ENCODE results near the gene NOL12. TPM values are rescaled to one million over a fixed set of nuclear protein-coding genes. Genes with fewer than 3 reads are reported as not detected.

The NOL12 gene
- polyA plus RNA-seq, 3 donors from 2014 or later = 34.6 to 59.3 (median 42.3) TPM

DNA sequence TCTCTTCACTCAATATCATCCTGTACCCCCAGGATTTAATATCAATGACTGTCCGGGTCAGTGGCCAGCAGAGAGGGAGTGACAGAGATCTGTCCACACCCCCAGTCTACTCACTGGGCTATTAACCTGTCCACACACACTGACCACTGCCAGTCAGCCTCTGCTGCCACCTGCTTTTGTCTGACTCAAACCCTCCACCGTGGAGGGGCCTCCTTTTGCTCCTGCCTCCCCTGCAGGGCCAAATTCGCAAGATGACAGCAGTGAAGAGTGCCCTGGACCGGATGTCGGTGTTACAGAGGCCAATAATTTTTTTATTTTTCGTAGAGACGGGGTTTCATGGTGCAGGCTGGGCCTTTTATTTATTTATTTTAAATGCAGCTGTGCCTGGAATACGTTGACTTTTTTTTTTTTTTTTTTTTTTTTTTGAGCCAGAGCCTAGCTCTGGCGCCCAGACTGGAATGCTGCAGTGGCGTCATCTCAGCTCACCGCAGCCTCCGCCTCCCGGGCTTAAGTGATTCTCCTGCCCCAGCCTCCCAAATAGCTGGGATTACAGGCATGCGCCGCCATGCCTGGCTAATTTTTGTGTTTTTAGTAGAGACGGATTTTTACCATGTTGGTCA lies 22.5 kb upstream of the NOL12 start:
- Mint-ChIP-seq H3K4me1 (peaks cover 40 to 44% of the 10 kb centered on the region in 2 donors), H3K9me3 (no peaks in the 10 kb centered on the region), H3K27ac (no peak overlapping the region), H3K4me3 (no peak overlapping the region), H3K36me3 (no peaks in the 10 kb centered on the region), H3K27me3 (ENCODE audit: low read depth in 3 of 3) (peaks cover 0 to 5% (median 3%) of the 10 kb centered on the region in 3 donors)
- DNase-seq = no peak

DNA sequence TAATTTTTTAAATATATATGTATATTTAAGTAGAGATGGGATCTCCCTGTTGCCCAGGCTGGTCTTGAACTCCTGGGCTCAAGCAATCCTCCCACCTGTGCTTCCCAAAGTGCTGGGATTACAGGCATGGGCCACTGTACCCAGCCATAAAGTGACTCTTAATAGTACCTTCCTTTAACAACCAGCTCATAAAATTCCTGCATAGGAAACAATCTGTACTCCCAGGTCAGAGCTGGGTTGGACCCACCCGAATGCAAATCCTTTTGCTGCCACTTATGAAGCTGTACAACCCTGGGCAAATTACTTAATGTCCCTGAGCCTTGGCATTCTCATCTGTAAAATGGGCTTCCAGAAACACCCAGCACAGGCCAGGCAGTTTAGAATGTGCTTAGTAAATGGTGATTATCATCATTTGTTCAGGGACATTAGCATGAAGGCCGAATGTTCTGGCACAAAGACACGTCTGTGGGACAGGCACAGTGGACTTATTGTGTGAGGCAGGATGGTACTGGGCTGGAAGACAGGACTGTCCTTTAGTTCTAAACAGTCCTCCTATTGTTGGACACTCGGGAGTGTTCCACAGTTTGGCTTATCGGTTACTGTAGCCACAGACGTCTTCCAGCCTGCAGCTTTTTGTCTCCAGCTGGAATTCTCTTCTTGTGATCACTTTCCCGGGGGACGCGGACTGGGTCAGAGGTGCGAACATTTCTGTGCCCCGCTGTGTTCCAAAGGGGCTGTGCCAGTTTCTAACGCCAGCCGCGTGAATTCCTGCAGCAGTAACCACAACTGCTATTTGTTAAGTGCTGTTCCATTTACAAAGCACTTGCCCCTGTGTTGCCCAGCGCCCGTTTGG lies 21.7 kb upstream of the NOL12 start:
- peaks cover 0 to 5% (median under 1%) of the 10 kb centered on the region in 3 donors for H3K27me3 Mint-ChIP-seq (ENCODE audit: low read depth in 3 of 3)
- H3K9me3 Mint-ChIP-seq = no peaks in the 10 kb centered on the region
- DNase-seq = no peak
- H3K27ac Mint-ChIP-seq = peak overlapping the region in 1 of 6 donors; percentile 53
- H3K4me1 Mint-ChIP-seq = peaks cover 37 to 42% of the 10 kb centered on the region in 2 donors
- no peak overlapping the region for H3K4me3 Mint-ChIP-seq
- no peaks in the 10 kb centered on the region for H3K36me3 Mint-ChIP-seq

DNA sequence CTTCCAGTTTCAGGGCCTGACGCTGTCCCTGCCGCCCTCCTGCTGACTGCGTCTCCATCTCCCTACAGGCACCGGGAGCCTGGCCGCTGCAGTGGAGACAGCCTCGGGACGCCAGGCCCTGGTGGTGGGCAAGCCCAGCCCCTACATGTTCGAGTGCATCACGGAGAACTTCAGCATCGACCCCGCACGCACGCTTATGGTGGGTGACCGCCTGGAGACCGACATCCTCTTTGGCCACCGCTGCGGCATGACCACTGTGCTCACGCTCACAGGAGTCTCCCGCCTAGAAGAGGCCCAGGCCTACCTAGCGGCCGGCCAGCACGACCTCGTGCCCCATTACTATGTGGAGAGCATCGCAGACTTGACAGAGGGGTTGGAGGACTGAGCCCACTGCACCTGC lies 20.7 kb upstream of the NOL12 start:
- DNase-seq = no peak
- Mint-ChIP-seq H3K27me3 (ENCODE audit: low read depth in 3 of 3) (peaks cover 0 to 5% (median 0%) of the 10 kb centered on the region in 3 donors), H3K9me3 (no peaks in the 10 kb centered on the region), H3K27ac (no peak overlapping the region), H3K4me1 (peaks cover 27 to 32% of the 10 kb centered on the region in 2 donors), H3K4me3 (no peak overlapping the region), H3K36me3 (no peaks in the 10 kb centered on the region)

DNA sequence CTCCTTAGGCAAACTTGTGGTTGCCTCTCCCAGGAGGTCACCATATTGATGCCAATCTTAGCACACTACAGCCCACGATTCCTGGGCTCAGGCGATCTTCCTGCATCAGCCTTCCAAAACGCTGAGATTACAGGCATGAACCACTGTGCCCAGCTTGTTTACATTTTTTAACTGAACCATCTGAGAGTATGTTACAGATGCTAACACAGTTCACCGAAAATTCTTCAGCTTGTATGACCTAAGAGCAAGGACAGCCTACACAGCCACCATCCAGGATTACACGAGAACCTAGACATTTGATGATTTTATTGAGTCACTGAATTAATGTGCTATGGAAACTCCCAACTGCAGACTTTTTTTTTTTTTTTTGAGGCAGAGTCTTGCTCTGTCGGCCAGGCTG lies 16.6 kb upstream of the NOL12 start:
- Mint-ChIP-seq H3K36me3 (no peaks in the 10 kb centered on the region), H3K27ac (peak overlapping the region in 1 of 6 donors; percentile 42), H3K27me3 (ENCODE audit: low read depth in 3 of 3) (peaks cover 0 to 5% (median 2%) of the 10 kb centered on the region in 3 donors), H3K4me1 (peaks cover 24 to 30% of the 10 kb centered on the region in 2 donors), H3K9me3 (no peaks in the 10 kb centered on the region), H3K4me3 (peak overlapping the region in 1 of 5 donors; percentile 18)
- no peak for DNase-seq

DNA sequence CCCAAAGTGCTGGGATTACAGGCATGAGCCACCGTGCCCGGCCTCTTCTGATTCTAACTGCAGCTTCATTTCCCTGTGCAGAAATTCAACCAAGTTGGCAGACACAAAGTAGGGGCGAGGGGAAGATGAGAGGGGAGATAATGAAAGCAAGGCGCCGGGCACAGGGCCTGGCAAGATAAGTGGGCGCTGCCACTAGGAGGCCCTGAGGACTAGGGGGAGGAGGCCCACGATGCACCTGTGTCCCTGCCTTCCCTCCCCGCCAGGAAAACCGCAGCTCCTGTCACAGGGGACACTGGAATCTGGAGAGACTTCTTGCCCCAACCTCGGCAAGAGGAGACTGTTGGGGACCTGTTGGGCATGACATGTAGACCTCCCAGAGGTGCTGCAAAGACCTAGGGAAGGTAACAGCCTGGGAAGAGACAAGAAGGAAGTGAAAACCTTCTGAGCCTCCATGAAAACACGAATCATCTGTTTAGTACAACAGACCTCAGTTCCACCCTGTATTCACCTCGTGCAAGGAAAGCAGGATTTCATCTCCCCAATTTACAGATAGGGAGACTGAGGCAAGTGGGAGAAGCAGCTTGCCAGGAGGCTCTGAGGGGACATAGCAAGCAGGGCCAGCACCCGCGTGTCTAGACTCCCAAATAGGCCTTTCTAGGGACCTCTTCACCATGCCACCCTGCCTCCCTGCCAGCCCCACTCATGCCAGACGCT lies 13.8 kb upstream of the NOL12 start:
- H3K27me3 Mint-ChIP-seq (ENCODE audit: low read depth in 3 of 3) = peaks cover 2 to 8% (median 4%) of the 10 kb centered on the region in 3 donors
- H3K4me3 Mint-ChIP-seq = peak overlapping the region in 1 of 5 donors; percentile 21
- peak overlapping the region; percentile 20 to 78 (median 52) for H3K27ac Mint-ChIP-seq
- H3K4me1 Mint-ChIP-seq = peaks cover 32 to 37% of the 10 kb centered on the region in 2 donors
- DNase-seq = no peak
- H3K9me3 Mint-ChIP-seq = no peaks in the 10 kb centered on the region
- H3K36me3 Mint-ChIP-seq = no peaks in the 10 kb centered on the region

DNA sequence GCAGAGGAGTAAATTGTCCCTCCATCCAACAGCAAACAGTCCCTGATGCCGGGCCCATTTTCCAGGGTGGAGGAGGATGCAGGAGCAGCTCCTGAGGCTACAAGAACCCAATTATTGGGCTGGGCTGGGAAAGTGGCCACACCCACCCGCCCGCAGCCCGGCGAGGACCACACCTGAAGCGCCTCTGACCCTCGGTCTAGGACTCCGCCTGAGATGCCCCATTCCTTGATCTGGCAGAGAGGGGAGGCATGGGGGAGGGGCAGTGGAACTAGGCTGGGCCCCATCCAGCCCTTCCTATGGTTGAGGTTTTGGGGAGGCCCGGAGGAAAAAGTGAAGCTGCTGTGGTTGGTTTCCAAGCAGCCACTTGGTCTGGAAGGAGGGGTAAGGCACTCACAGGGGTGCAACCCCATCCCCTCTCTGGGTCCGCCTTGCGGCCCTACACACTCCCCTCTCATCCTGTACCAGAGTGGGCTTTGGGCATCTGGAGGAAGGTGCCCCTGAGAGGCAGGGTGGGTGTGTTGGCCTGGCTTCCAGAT lies 13.2 kb upstream of the NOL12 start:
- Mint-ChIP-seq H3K4me3 (peak overlapping the region in 1 of 5 donors; percentile 21), H3K4me1 (peaks cover 38 to 42% of the 10 kb centered on the region in 2 donors), H3K9me3 (no peaks in the 10 kb centered on the region), H3K27ac (peak overlapping the region in 2 of 6 donors; percentile 64 to 78), H3K27me3 (ENCODE audit: low read depth in 3 of 3) (peaks cover 2 to 9% (median 5%) of the 10 kb centered on the region in 3 donors), H3K36me3 (no peaks in the 10 kb centered on the region)
- DNase-seq = no peak

DNA sequence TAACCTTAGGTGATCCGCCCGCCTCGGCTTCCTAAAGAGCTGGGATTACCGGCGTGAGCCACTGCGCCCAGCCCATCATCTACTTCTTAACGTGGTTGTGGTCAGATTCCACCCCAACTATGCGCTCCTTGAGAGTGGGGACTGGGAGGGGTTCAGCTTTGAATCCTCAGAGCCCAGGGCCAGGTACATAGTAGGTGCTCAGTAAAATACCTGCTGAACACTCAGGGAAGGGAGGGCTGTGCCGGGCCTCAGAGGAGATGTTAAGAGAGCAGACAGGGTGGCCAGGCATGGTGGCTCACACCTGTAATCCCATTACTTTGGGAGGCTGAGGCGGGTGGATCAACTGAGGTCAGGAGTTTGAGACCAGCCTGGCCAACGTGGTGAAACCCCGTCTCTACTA lies 11.9 kb upstream of the NOL12 start:
- DNase-seq = no peak
- Mint-ChIP-seq H3K27ac (peak overlapping the region; percentile 76 to 100 (median 82)), H3K4me1 (peaks cover 41 to 46% of the 10 kb centered on the region in 2 donors), H3K9me3 (no peaks in the 10 kb centered on the region), H3K36me3 (no peaks in the 10 kb centered on the region), H3K4me3 (peak overlapping the region; percentile 54 to 97 (median 61)), H3K27me3 (ENCODE audit: low read depth in 3 of 3) (peaks cover 4 to 9% (median 5%) of the 10 kb centered on the region in 3 donors)

DNA sequence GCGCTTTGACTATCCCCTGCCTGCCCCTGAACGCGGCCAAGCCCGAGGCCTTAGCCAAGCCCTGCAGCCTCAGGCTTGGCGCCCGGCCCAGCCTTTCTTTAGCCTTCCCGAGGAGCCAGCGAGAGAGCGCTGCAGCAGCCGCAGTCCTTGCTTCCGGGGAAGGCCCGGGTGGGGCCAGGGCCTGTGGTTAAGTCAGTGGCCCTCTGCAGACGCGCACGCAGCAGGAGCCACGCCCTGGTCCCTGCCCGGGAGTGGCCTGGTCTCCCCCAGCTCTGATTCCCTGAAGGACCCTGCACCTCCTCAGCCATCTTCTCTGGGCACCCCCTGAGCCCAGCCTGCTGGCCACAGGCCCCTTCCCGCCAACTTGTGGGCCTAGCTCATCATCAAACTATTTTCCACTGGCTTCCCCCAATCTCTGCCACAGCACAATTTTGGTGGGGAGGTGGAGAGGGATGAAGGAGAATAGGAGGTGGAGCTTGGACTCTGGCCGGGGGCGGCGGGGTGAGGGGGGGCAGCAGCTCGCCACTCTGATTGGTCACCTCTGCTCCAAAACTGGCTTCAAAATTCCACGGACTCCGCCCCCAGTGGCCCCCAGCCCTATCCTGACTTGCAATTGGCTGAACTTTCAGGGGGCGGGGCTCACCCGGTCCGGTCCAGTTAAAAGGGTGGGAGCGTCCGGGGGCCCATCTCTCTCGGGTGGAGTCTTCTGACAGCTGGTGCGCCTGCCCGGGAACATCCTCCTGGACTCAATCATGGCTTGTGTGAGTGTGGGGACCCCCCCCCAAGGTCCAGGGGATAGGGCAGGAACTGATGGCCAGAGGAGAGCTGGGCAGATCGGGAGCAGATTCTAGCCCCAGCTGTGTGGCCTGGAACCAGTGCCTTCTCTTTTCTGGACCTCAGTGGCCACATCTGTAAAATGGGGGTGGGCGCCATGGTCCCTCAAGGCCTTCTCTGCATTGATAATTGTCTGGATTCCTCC lies 10.9 kb upstream of the NOL12 start, which contains the start of gene LGALS1:
LGALS1 (plus strand) TSS at position 686 of the 979 bp plus-strand sequence; CDS start at position 753, 67 bp downstream.
- Mint-ChIP-seq H3K9me3 (no peaks in the 10 kb centered on the region), H3K27me3 (ENCODE audit: low read depth in 3 of 3) (peaks cover 4 to 9% (median 5%) of the 10 kb centered on the region in 3 donors), H3K27ac (peak within 1 kb of the TSS; percentile 97 to 100 (median 99)), H3K4me1 (peaks cover 47 to 52% of the 10 kb centered on the region in 2 donors), H3K4me3 (peak within 1 kb of the TSS; percentile 90 to 97 (median 93)), H3K36me3 (no peaks in the 10 kb centered on the region)
- peak; percentile 54 to 67 (median 65) for DNase-seq

DNA sequence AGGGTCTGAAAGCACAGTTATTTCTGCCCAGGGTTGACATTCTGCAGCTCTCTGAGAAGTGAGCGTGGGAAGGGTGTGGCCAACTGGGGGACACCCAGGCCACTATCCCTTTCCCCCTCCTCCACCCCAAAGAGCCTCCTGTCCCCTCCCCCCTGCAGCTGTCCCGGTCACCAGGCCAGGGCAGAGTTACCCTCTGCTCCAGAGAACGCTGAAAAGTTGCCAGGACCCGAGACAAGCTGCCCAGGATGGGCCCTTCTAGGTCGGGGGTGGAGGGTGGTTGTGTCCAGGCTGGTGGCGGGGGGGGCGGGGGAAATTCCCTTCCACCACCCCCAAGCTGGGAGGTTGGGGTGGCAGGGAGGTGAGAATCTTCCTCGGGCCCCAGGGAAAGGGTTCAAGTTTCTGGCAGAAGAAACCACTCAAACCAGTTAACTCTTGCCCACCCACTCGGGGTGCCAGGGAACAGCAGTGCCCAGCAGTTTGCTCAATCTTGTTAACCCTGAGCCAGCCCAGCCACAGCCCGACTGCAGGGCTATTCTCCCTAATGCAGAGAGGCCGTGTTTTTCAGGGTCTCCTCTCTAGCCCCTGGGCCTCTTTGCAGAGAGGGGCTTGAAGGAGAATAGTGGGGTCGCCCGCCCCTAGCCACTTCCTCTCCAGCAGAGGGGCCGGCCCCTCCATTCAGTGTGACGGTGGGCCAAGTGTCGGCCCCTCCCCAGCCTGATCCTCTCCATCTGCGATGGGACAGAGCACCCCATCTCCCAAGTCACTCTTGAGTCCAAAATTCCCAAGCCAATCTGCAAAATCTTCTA lies 10.0 kb upstream of the NOL12 start:
- Mint-ChIP-seq H3K27ac (peak overlapping the region; percentile 97 to 100 (median 99)), H3K9me3 (no peaks in the 10 kb centered on the region), H3K36me3 (no peaks in the 10 kb centered on the region), H3K4me1 (peaks cover 50 to 55% of the 10 kb centered on the region in 2 donors), H3K27me3 (ENCODE audit: low read depth in 3 of 3) (peaks cover 4 to 9% (median 5%) of the 10 kb centered on the region in 3 donors), H3K4me3 (peak overlapping the region; percentile 90 to 97 (median 93))
- DNase-seq = peak; percentile 28 to 40 (median 29)

DNA sequence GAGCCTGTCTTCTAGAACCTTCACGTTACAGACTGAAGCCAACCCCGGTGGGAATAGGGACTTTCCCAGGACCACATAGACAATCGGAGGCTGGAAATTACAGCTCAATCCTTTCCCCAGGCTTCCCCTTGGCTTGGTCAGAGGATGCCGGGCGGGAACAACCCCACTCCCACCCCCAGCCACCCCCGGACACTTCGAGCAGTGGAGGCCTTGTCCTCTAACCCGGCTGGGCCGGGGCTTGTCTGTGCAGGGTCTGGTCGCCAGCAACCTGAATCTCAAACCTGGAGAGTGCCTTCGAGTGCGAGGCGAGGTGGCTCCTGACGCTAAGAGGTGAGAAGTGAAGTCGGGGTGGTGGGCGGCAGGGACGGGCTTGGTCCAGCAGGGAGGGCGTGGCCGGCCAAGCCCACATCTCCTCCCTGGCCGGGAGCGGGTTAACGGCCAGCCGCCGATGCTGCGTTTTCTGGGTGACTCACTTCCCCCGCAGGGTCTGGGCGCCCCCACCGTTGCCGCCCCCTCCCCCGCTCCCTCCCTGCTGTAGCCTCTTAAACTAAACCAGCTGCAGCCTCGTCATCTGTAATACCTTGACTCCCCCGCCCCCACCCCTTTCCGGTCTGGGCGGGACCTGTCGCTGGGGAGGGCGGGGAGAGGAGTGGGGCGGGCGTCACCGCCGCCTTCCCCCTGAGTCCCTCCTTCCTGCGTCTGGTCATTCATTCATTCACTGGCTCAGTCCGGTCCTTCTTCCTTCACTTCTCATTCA lies 9.2 kb upstream of the NOL12 start:
- H3K4me1 Mint-ChIP-seq = peaks cover 57 to 60% of the 10 kb centered on the region in 2 donors

DNA sequence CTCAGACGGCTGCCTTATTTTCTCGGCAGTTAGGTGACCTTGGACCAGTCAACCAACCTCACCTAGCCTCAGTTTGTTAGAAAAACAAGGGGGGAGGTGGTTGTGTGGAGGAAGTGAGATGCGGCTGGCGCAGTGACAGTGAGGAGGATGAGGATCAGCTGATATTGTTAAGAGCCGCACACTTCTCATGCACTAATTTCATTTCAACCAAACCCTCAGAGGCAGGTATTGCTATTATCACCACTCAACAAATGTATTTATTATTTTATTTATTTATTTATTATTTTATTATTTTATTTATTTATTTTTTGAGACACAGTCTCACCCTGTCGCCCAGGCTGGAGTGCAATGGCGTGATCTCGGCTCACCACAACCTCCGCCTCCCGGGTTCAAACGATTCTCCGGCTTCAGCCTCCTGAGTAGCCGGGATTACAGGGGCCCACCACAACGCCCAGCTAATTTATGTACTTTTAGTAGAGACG lies 8.6 kb upstream of the NOL12 start:
- DNase-seq = no peak

More for the DNA sequence above, 9.2 kb upstream of the NOL12 start:
- H3K27me3 Mint-ChIP-seq (ENCODE audit: low read depth in 3 of 3) = peaks cover 4 to 9% (median 5%) of the 10 kb centered on the region in 3 donors
- H3K4me3 Mint-ChIP-seq = peak overlapping the region; percentile 90 to 97 (median 93)
- peak overlapping the region; percentile 97 to 100 (median 99) for H3K27ac Mint-ChIP-seq
- no peaks in the 10 kb centered on the region for H3K36me3 Mint-ChIP-seq
- peak; percentile 92 to 94 (median 92) for DNase-seq
- no peaks in the 10 kb centered on the region for H3K9me3 Mint-ChIP-seq

More for the DNA sequence above, 8.6 kb upstream of the NOL12 start:
- Mint-ChIP-seq H3K27ac (peak overlapping the region; percentile 97 to 100 (median 99)), H3K36me3 (no peaks in the 10 kb centered on the region), H3K4me3 (peak overlapping the region; percentile 90 to 97 (median 93)), H3K4me1 (peaks cover 51 to 55% of the 10 kb centered on the region in 2 donors), H3K9me3 (no peaks in the 10 kb centered on the region), H3K27me3 (ENCODE audit: low read depth in 3 of 3) (peaks cover 4 to 9% (median 5%) of the 10 kb centered on the region in 3 donors)
